Thyroid gland (tissue), 4 donors: ENCODE measurements around the gene NAV3.

Experiments
- POLR2A ChIP-seq, 2 donors: fragments of 450-650 bp; IDR thresholded peaks; one replicate each; pipeline ENCODE4 v1.6.1; 2017; ENCODE audit warnings: antibody characterized with exemption in 2 of 2, mild to moderate bottlenecking in 2 of 2, moderate library complexity in 1 of 2
- TF ChIP-seq, protein P1 (sequence below), 6 experiments: fragments of 200-600 bp in 3 of 6; fragments of 450-650 bp in 3 of 6; sonication (generic) in 3 of 6; IDR thresholded peaks; one replicate each; pipeline ENCODE4 v1.5.1; 2016 to 2019; ENCODE audit warnings: antibody characterized with exemption in 6 of 6, mild to moderate bottlenecking in 2 of 6, inconsistent platforms in 1 of 6, moderate library complexity in 1 of 6

DNA sequence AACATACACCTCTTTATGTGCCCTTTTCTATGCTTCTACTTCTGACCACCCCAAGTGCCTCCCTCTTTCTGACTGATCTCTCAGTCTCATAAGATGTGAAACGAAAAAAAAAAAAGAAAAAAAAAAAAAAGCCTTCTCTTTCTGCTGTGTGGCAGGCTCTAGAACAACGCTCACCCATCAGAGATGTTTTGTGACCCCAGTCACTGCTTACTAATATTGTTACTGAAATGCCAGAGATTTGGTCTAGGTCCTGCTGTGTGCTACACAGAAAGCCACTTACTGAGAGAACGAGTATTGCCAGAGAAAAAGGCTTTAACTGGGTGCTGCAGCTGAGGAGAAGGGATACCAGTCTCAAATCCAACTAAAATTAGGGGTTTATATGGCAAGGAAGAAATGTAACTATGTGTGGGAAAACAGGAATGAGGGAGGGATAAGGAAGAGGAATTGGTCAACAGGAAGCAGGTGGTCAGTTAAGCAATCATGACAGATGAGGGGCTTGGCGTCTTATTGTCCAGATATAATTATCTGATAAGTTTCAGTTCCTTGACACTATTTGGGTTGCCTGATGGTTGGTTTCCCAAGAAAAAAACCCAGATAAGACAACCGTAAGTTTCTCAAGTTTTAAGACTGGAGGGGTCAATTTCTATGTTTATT is 149.0 kb downstream of the NAV3 start:
- TF ChIP-seq, protein P1, sequence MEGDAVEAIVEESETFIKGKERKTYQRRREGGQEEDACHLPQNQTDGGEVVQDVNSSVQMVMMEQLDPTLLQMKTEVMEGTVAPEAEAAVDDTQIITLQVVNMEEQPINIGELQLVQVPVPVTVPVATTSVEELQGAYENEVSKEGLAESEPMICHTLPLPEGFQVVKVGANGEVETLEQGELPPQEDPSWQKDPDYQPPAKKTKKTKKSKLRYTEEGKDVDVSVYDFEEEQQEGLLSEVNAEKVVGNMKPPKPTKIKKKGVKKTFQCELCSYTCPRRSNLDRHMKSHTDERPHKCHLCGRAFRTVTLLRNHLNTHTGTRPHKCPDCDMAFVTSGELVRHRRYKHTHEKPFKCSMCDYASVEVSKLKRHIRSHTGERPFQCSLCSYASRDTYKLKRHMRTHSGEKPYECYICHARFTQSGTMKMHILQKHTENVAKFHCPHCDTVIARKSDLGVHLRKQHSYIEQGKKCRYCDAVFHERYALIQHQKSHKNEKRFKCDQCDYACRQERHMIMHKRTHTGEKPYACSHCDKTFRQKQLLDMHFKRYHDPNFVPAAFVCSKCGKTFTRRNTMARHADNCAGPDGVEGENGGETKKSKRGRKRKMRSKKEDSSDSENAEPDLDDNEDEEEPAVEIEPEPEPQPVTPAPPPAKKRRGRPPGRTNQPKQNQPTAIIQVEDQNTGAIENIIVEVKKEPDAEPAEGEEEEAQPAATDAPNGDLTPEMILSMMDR (IDR thresholded peaks at IDR 0.05) = no peak
- no peak for TF ChIP-seq POLR2A (IDR thresholded peaks at IDR 0.05)
